ENCODE measurements around the gene TMEM109. TPM values are rescaled to one million over a fixed set of nuclear protein-coding genes. Genes with fewer than 3 reads are reported as not detected.
A peak's percentile ranks its signal among the peaks of the same experiment; 100 is the strongest.

Gene TMEM109
- total RNA-seq, 1 donor from 2014 or later = 63.6 TPM

DNA sequence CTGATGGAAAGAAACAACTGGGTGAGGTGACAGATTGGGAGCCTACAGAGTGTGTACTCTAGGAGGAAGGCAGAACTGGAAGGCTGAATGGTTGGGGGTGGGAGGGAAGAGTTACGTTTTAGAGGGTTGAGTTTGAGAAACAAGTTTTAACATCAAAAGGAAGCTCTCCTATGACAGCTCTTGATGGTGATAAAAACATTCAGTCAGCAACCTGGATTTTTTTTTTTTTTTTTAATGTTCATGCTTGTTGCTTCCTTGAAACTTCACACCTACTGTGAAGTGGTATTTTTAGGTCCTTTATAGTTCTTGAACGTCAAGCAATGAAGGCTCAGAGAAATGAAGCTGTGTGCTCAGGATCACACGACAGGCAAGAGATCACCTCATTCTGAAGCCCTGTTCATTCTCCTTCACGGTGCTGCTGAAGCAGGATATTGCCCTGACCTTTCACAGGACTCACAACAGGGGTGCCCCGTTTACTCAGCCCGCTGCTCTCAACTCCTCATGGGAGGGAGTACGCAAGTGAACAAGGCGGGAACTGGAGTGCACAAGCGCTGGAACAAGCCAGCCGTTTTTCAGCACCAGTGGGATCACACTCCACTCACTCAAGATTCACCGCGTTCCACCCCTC lies 1.6 kb upstream of the TMEM109 start:
- no peak for DNase-seq

GRCh38 chr11:60912851-60913528 lies 968 bp upstream of the TMEM109 start:
- peak; percentile 60 for DNase-seq

DNA sequence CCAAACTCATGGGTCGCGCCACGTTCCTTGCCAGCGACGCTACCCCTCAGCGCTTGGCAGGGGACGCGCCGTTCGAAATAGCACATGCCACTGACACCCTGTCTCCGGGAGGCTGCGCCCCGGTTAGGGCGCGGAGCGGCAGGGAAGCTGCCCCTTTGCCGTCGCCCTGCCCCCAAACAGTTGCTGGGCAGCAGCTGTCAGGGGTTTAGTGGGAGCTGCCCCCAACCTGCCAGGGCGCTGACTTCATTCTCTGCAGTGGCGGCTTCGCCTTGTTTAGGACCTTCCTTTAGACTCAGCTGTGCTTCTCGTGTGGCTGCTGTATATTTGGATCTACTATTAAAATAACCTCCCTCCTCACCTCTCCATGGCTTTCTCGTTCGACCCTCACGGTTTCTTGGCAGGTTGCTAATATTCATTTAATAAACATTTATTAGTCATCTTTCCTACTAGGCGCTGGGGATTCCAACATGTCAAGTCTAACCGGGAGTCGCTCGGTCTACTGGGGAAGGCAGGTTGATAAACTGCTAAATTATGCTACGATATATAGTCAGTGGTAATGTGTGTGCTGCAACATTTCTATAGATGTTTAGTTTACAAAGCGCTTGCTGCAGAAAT lies 782 bp downstream of the TMEM109 start:
- DNase-seq = peak; percentile 54

- peak; percentile 70 for DNase-seq
Measured at GRCh38 chr11:60915248-60915914, 1.4 kb downstream of the TMEM109 start.

- no peak for DNase-seq
Measured at GRCh38 chr11:60916669-60917206, 2.8 kb downstream of the TMEM109 start.

GRCh38 chr11:60917267-60917666 lies 3.3 kb downstream of the TMEM109 start:
- no peak for DNase-seq

DNA sequence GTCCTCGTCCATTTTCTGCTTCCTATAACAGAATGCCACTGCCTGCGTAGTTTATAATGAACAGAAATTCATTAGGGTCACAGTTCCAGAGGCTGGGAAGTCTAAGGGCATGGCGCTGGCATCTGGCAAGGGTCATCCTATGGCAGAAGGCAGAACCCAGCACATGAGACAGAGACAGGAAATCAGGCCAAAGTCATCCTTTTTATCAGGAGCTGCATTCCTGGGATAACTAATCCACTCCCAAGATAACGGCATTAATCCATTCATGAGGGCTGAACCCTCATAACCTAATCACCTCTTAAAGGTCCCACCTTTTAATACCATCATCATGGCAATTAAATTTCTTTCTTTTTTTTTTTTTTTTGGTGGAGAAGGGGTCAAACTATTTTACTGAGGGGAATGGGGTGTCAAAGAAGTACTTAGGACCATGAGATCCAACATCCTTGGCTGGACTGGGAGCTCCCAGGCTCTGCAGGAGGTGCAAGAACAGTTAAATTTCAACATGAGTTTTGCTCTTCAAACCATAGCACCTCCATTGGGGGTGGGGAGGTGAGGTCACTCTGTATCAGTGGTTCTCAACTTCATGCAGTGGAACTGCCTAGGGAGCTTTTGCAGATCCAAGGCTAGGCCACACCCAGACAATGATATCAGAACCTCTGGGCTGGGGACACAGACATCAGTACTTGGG lies 4.4 kb downstream of the TMEM109 start:
- DNase-seq = no peak

GRCh38 chr11:60918939-60919265 lies 4.9 kb downstream of the TMEM109 start:
- DNase-seq = peak; percentile 40

DNA sequence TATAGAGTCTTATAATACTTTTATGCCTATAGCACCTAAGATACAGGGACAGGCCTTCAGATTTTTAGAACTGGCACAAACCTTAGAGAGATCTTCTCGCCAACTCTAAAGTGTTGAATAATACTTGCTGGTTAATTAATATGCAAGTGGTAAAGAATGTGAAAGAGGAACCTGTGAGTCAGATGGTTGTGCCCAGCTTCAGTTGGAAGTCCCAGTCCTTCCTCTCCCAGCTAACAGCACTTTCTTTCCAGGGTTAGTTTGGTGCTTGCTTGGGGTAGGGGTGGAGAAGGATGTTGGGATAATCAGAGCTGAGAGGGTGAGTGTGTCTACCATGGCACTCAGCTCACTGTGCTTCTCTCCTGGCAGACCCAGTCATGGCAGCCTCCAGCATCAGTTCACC lies 5.4 kb downstream of the TMEM109 start:
- DNase-seq = peak; percentile 33

DNA sequence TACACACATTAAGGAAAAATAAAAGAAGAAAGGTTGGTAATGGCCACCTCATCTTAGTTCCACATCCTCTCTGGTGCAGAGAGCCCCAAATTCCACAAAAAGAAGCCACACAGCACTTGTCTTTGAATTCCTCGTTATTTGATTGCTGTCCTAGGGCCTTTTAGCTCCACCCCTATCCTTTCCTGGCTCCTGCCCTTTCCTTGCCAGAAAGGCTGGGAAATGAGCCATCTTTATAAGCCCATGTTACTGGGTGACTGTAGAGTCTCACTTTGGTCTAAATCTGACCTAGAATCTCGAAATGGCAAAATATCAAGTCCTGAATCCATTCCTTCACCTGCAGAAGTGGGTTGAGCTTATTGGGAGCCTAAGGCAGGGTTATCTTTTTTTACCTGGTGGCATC lies 6.0 kb downstream of the TMEM109 start:
- peak; percentile 33 for DNase-seq

- no peak for DNase-seq
Measured at GRCh38 chr11:60921259-60921658, 7.3 kb downstream of the TMEM109 start.

- DNase-seq = no peak
Measured at GRCh38 chr11:60921777-60922335, 7.9 kb downstream of the TMEM109 start.

DNA sequence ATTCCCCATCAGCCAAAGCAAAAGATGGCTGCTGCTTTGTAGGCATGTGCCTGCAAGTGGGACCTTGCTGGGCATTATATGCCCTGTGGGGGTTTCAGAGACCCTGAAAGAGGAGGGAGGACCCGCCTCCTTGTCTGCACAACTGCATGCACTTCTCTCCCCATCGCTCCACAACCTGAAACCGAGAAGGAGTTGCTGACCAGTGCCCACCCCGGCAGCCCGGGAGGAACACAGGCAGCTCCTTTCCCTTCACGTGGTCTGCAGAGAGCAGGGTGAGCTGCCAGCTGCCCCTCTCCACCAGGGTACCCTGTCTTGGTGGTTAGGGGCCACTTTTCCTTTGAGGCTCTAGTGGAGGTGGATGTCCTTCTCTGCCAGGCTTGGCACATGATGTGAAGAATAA lies 8.9 kb downstream of the TMEM109 start:
- no peak for DNase-seq

- no peak for DNase-seq
Measured at GRCh38 chr11:60923326-60923725, 9.4 kb downstream of the TMEM109 start.

- DNase-seq = no peak
Measured at GRCh38 chr11:60923800-60924109, 9.8 kb downstream of the TMEM109 start.

- peak; percentile 82 for DNase-seq
Measured at GRCh38 chr11:60924110-60924905, 10.3 kb downstream of the TMEM109 start, which contains the start of gene TMEM132A. Gene TMEM132A (plus strand): TSS chr11:60924460. CDS start chr11:60924634, 174 bp downstream.

DNA sequence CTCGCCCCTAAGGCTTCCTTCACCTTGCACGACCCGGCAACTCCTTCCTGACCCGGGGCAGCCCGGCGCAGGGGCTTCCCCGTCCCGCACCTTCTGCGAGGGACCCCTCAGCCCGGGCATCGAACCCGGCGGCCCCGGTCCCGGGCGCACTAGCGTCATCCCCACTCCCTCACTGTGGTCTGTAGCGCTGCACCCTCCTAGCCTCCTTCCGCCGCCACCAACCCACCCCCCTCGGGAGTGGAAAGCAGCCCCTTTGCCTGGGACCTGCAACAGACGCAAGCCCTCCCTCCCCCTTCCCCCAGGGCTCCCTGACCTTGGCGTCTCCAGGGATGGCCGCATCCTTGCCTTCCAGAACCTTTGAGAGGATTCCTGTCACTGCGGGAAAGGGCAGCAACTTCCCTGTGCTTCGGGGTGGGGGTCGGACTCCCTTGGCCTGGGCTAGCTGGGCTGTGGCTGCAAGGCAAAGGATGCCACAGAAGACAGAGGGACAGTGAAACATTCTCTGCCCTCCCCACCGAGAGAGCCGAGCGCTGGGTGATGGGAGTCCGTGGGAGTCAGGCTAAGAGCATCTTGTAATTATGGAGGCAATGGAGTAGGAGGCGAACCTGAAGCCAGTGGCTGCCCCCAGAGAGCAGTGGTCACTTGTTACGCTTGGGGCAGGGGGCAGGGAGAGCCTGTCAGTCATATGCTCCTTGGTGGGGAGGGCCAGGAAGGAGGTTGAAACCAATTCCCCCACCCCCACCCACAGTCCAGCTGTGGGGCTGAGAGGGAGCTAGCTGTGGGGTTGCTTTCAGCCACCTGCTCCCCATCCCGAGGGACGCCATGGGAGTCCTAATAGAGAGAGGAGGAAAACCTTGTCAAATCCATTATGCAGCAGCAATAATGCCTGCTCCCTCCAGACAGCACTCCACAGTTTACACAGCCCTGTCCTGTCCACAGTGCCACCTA lies 11.2 kb downstream of the TMEM109 start:
- DNase-seq = no peak

DNA sequence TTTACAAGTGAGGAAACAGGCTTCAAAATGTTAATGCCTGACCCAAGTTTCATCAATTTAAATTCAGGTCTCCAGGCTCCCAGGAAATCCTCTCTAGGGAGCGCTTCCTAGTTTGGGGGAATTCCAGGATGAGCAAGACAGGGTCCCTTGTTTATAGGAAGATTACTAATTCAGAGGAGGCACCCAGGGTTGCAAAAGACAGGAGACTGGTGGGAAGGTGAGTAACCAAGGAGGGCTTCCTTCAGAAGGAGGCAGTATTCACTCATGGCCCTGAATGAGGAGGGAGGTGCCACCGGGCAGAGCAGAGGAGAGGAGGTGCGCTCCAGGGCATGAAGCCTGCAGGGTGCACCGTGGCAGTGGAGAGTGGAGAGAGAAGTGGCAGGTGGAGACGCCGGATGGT lies 11.9 kb downstream of the TMEM109 start:
- no peak for DNase-seq

GRCh38 chr11:60926500-60926899 lies 12.5 kb downstream of the TMEM109 start:
- DNase-seq = no peak

GRCh38 chr11:60927061-60927592 lies 13.2 kb downstream of the TMEM109 start:
- no peak for DNase-seq
